IgD-negative memory B cell (primary cell): ENCODE measurements around the gene LMTK3. TPM values are rescaled to one million over a fixed set of nuclear protein-coding genes. Genes with fewer than 3 reads are reported as not detected.
A peak's percentile ranks its signal among the peaks of the same experiment; 100 is the strongest.
"Not testable (repeated sequence)": the region's sequence is repeated elsewhere in the genome, so short reads cannot be mapped to it uniquely, and the experiment has no call there.

Experiments
- H3K27ac Mint-ChIP-seq, 3 donors: one replicate each; pipeline ENCODE4 v1.8.0; 2020 to 2022; ENCODE audit warnings: mild to moderate bottlenecking in 3 of 3, mixed read lengths in 3 of 3, moderate library complexity in 1 of 3
- H3K27me3 Mint-ChIP-seq: one replicate; pipeline ENCODE4 v1.8.0; 2021; ENCODE audit warnings: mixed read lengths
- H3K36me3 Mint-ChIP-seq: one replicate; pipeline ENCODE4 v1.8.0; 2020; ENCODE audit warnings: mild to moderate bottlenecking, mixed read lengths
- H3K4me1 Mint-ChIP-seq, 3 donors: one replicate each; pipeline ENCODE4 v1.8.0; 2020 to 2022; ENCODE audit warnings: mixed read lengths in 3 of 3, mild to moderate bottlenecking in 1 of 3
- H3K4me3 Mint-ChIP-seq, 4 donors: one replicate each; pipeline ENCODE4 v1.8.0; 2020 to 2022; ENCODE audit warnings: mild to moderate bottlenecking in 4 of 4, mixed read lengths in 4 of 4, moderate library complexity in 3 of 4
- H3K9me3 Mint-ChIP-seq, 3 donors: one replicate each; pipeline ENCODE4 v1.8.0; 2020 to 2021; ENCODE audit warnings: mixed read lengths in 3 of 3, mild to moderate bottlenecking in 1 of 3
- polyA plus RNA-seq: library from polyadenylated mRNA; unstranded; fragments of 300-500 nt; fragmentation: Illumina TruSeq; gene quantifications from one replicate; pipeline ENCODE4 v1.2.3, GENCODE V29; 2021

LMTK3 gene
- polyA plus RNA-seq, 1 donor from 2014 or later, result not detected

- not testable (repeated sequence) for H3K4me1 Mint-ChIP-seq, H3K9me3 Mint-ChIP-seq, H3K36me3 Mint-ChIP-seq, H3K27ac Mint-ChIP-seq, H3K27me3 Mint-ChIP-seq, H3K4me3 Mint-ChIP-seq
These were observed 7.8 kb upstream of the LMTK3 start for GRCh38 chr19:48519426-48519825.

GRCh38 chr19:48518207-48518606, 6.6 kb upstream of the LMTK3 start:
- Mint-ChIP-seq H3K27me3 (peaks cover 3% of the 10 kb centered on the region), H3K4me1 (peaks cover 2 to 5% (median 4%) of the 10 kb centered on the region in 3 donors), H3K9me3 (no peaks in the 10 kb centered on the region), H3K36me3 (no peaks in the 10 kb centered on the region), H3K4me3 (no peak overlapping the region), H3K27ac (no peak overlapping the region)

GRCh38 chr19:48516536-48516935, 4.9 kb upstream of the LMTK3 start:
- no peak overlapping the region for H3K27ac Mint-ChIP-seq
- H3K4me1 Mint-ChIP-seq, result peaks cover 2 to 5% (median 4%) of the 10 kb centered on the region in 3 donors
- H3K36me3 Mint-ChIP-seq, result no peaks in the 10 kb centered on the region
- no peaks in the 10 kb centered on the region for H3K27me3 Mint-ChIP-seq
- peak overlapping the region in 1 of 4 donors; percentile 65 for H3K4me3 Mint-ChIP-seq
- no peaks in the 10 kb centered on the region for H3K9me3 Mint-ChIP-seq

- Mint-ChIP-seq H3K27me3 (peaks cover 10% of the 10 kb centered on the region), H3K4me3 (peak overlapping the region in 1 of 4 donors; percentile 73), H3K9me3 (no peaks in the 10 kb centered on the region), H3K4me1 (peaks cover 4 to 9% (median 5%) of the 10 kb centered on the region in 3 donors), H3K27ac (peak overlapping the region in 2 of 3 donors; percentile 15 to 90), H3K36me3 (no peaks in the 10 kb centered on the region)
These were observed 2.5 kb upstream of the LMTK3 start for GRCh38 chr19:48514123-48514458.

- H3K4me1 Mint-ChIP-seq, result peaks cover 4 to 9% (median 5%) of the 10 kb centered on the region in 3 donors
- H3K27me3 Mint-ChIP-seq, result peaks cover 10% of the 10 kb centered on the region
- peak overlapping the region in 2 of 3 donors; percentile 15 to 90 for H3K27ac Mint-ChIP-seq
- no peaks in the 10 kb centered on the region for H3K36me3 Mint-ChIP-seq
- H3K9me3 Mint-ChIP-seq, result no peaks in the 10 kb centered on the region
- H3K4me3 Mint-ChIP-seq, result peak overlapping the region in 1 of 4 donors; percentile 73
These were observed 1.9 kb upstream of the LMTK3 start for GRCh38 chr19:48513289-48514122.

- H3K4me3 Mint-ChIP-seq, result no peak overlapping the region
- H3K9me3 Mint-ChIP-seq, result no peaks in the 10 kb centered on the region
- H3K27ac Mint-ChIP-seq, result no peak overlapping the region
- H3K36me3 Mint-ChIP-seq, result no peaks in the 10 kb centered on the region
- H3K27me3 Mint-ChIP-seq, result peaks cover 10% of the 10 kb centered on the region
- H3K4me1 Mint-ChIP-seq, result peaks cover 4 to 9% (median 5%) of the 10 kb centered on the region in 3 donors
These were observed 1.1 kb upstream of the LMTK3 start for GRCh38 chr19:48512504-48513288.

- H3K4me3 Mint-ChIP-seq, result peak overlapping the region in 1 of 4 donors; percentile 73
- no peaks in the 10 kb centered on the region for H3K36me3 Mint-ChIP-seq
- H3K27me3 Mint-ChIP-seq, result peaks cover 10% of the 10 kb centered on the region
- no peak overlapping the region for H3K27ac Mint-ChIP-seq
- H3K9me3 Mint-ChIP-seq, result no peaks in the 10 kb centered on the region
- peaks cover 3 to 9% (median 5%) of the 10 kb centered on the region in 3 donors for H3K4me1 Mint-ChIP-seq
These were observed 309 bp downstream of the LMTK3 start for GRCh38 chr19:48511321-48511731.

GRCh38 chr19:48510421-48511268, 990 bp downstream of the LMTK3 start:
- H3K27ac Mint-ChIP-seq, result peak overlapping the region in 1 of 3 donors; percentile 46
- H3K27me3 Mint-ChIP-seq, result peaks cover 10% of the 10 kb centered on the region
- H3K36me3 Mint-ChIP-seq, result no peaks in the 10 kb centered on the region
- H3K9me3 Mint-ChIP-seq, result no peaks in the 10 kb centered on the region
- H3K4me1 Mint-ChIP-seq, result peaks cover 3 to 9% (median 5%) of the 10 kb centered on the region in 3 donors
- H3K4me3 Mint-ChIP-seq, result peak overlapping the region; percentile 15 to 84 (median 74)

- Mint-ChIP-seq H3K4me3 (peak overlapping the region in 1 of 4 donors; percentile 5), H3K27ac (no peak overlapping the region)
These were observed 2.0 kb downstream of the LMTK3 start for GRCh38 chr19:48509467-48510194.

GRCh38 chr19:48508729-48509411, 2.8 kb downstream of the LMTK3 start:
- Mint-ChIP-seq H3K4me3 (no peak overlapping the region), H3K4me1 (peaks cover 2 to 9% (median 2%) of the 10 kb centered on the region in 3 donors), H3K36me3 (no peaks in the 10 kb centered on the region)

More at GRCh38 chr19:48509467-48510194, 2.0 kb downstream of the LMTK3 start:
- H3K36me3 Mint-ChIP-seq, result no peaks in the 10 kb centered on the region
- H3K4me1 Mint-ChIP-seq, result peaks cover 3 to 9% (median 5%) of the 10 kb centered on the region in 3 donors
- peaks cover 10% of the 10 kb centered on the region for H3K27me3 Mint-ChIP-seq
- H3K9me3 Mint-ChIP-seq, result no peaks in the 10 kb centered on the region

GRCh38 chr19:48507911-48508439, 3.7 kb downstream of the LMTK3 start:
- Mint-ChIP-seq H3K27ac (no peak overlapping the region), H3K4me3 (peak overlapping the region in 2 of 4 donors; percentile 20 to 39)

More at GRCh38 chr19:48508729-48509411, 2.8 kb downstream of the LMTK3 start:
- Mint-ChIP-seq H3K27me3 (peaks cover 10% of the 10 kb centered on the region), H3K9me3 (no peaks in the 10 kb centered on the region), H3K27ac (no peak overlapping the region)

GRCh38 chr19:48506138-48506733, 5.4 kb downstream of the LMTK3 start:
- Mint-ChIP-seq H3K27me3 (peaks cover 10% of the 10 kb centered on the region), H3K4me1 (peaks cover 0 to 13% (median 5%) of the 10 kb centered on the region in 3 donors), H3K36me3 (no peaks in the 10 kb centered on the region), H3K9me3 (no peaks in the 10 kb centered on the region), H3K27ac (peak overlapping the region in 1 of 3 donors; percentile 3), H3K4me3 (no peak overlapping the region)

More at GRCh38 chr19:48507911-48508439, 3.7 kb downstream of the LMTK3 start:
- H3K9me3 Mint-ChIP-seq, result no peaks in the 10 kb centered on the region
- no peaks in the 10 kb centered on the region for H3K36me3 Mint-ChIP-seq
- peaks cover 10% of the 10 kb centered on the region for H3K27me3 Mint-ChIP-seq
- peaks cover 0 to 11% (median 5%) of the 10 kb centered on the region in 3 donors for H3K4me1 Mint-ChIP-seq
